Uterus (tissue), 2 donors: Measurements from ENCODE around the gene GPD2.

ENCODE experiments used
- CTCF ChIP-seq, 4 experiments: fragments of 200-600 bp in 2 of 4; fragments of 450-650 bp in 2 of 4; sonication (generic) in 2 of 4; IDR thresholded peaks; one replicate each; pipeline ENCODE4 v1.5.1; 2016 to 2019; ENCODE audit warnings: antibody characterized with exemption in 4 of 4, mild to moderate bottlenecking in 2 of 4, moderate library complexity in 1 of 4
- POLR2A ChIP-seq, 2 donors: fragments of 450-650 bp; IDR thresholded peaks; one replicate each; pipeline ENCODE4 v1.6.1; 2016; ENCODE audit warnings: antibody characterized with exemption in 2 of 2, mild to moderate bottlenecking in 1 of 2, moderate library complexity in 1 of 2

- TF ChIP-seq CTCF (IDR thresholded peaks at IDR 0.05): no peak
- no peak for TF ChIP-seq POLR2A (IDR thresholded peaks at IDR 0.05)
Observed at GRCh38 chr2:156443089-156443488, 6.9 kb downstream of the GPD2 start.
